B cell (primary cell): ENCODE results near the gene FAM177B. TPM values are rescaled to one million over a fixed set of nuclear protein-coding genes. Genes with fewer than 3 reads are reported as not detected.

Experiments
- ATAC-seq: fragments of 200-7000 bp; cut with Tn5 transposase; one replicate; pipeline ENCODE4 v1.10.0; 2021; ENCODE audit warnings: low read depth, mild to moderate bottlenecking, moderate number of reproducible peaks, moderate library complexity
- CTCF ChIA-PET: fragments of 350-600 bp; sonication (Branson Sonifier 250); formaldehyde crosslinking; loops from one replicate; lab custom pipeline; 2021; ENCODE audit warnings: antibody characterized with exemption, inconsistent platforms; lab: Charles Lee
- POLR2A ChIA-PET: fragments of 350-600 bp; sonication (Branson Sonifier 250); formaldehyde crosslinking; loops from one replicate; lab custom pipeline; 2021; ENCODE audit warnings: antibody characterized with exemption; lab: Charles Lee
- DNase-seq: peaks from one replicate; pipeline ENCODE4 v3.0.0; 2013
- H2AFZ ChIP-seq: 2 replicates; pipeline ENCODE4 v1.6.1; 2012; ENCODE audit warnings: mild to moderate bottlenecking, low read depth, low read length; ENCODE audit not compliant: insufficient read depth, poor library complexity, severe bottlenecking
- H3K27ac ChIP-seq, 2 donors: 1 replicate in 1 of 2; 2 replicates in 1 of 2; pipeline ENCODE4 v1.5.1; 2012 to 2013; ENCODE audit warnings: low read length in 2 of 2, mild to moderate bottlenecking in 2 of 2, moderate library complexity in 1 of 2
- H3K27me3 ChIP-seq, 4 experiments: fragments of 200-600 bp in 1 of 4; sonication (generic) in 1 of 4; replicated peaks in 1 of 4; 1 replicate in 2 of 4; 2 replicates in 2 of 4; pipeline versions ENCODE4 v1.6.1 to v1.7.0; 2013 to 2016; ENCODE audit warnings: low read length in 3 of 4, mild to moderate bottlenecking in 2 of 4, mixed read lengths in 1 of 4, moderate library complexity in 1 of 4; ENCODE audit not compliant: insufficient read depth in 4 of 4, control insufficient read depth in 3 of 4; ENCODE audit errors: control extremely low read depth in 1 of 4
- H3K36me3 ChIP-seq, 2 experiments: replicated peaks in 1 of 2; 1 replicate in 1 of 2; 2 replicates in 1 of 2; pipeline versions ENCODE4 v1.6.1 to v1.7.1; 2013; ENCODE audit warnings: low read length in 1 of 2; ENCODE audit not compliant: insufficient read depth in 2 of 2, control insufficient read depth in 1 of 2; ENCODE audit errors: control extremely low read depth in 1 of 2, extremely low read depth in 1 of 2
- H3K4me1 ChIP-seq, 2 donors: fragments of 200-600 bp in 1 of 2; sonication (generic) in 1 of 2; 1 replicate in 1 of 2; 2 replicates in 1 of 2; pipeline versions ENCODE4 v1.5.1 to v1.6.1; 2013 to 2017; ENCODE audit warnings: low read length in 2 of 2; ENCODE audit not compliant: control insufficient read depth in 2 of 2, insufficient read depth in 2 of 2
- H3K4me2 ChIP-seq: replicated peaks from 2 replicates; pipeline ENCODE3; 2012; ENCODE audit warnings: mild to moderate bottlenecking, low read depth, low read length; ENCODE audit not compliant: poor library complexity, severe bottlenecking
- H3K4me3 ChIP-seq, 5 experiments: fragments of 200-600 bp in 1 of 5; sonication (generic) in 1 of 5; 1 replicate in 3 of 5; 2 replicates in 2 of 5; pipeline versions ENCODE4 v1.5.1 to v1.7.0; 2011 to 2016; ENCODE audit warnings: low read length in 4 of 5, mild to moderate bottlenecking in 4 of 5, low read depth in 2 of 5, control low read depth in 1 of 5, moderate library complexity in 1 of 5; ENCODE audit not compliant: insufficient read depth in 1 of 5; ENCODE audit errors: control extremely low read depth in 1 of 5, extremely low read depth in 1 of 5
- H3K79me2 ChIP-seq: fragments of 200-600 bp; sonication (generic); one replicate; pipeline ENCODE4 v1.6.0; 2016; ENCODE audit warnings: low read length; ENCODE audit not compliant: control insufficient read depth, insufficient read depth
- H3K9ac ChIP-seq: fragments of 200-600 bp; sonication (generic); 2 replicates; pipeline ENCODE4 v1.6.1; 2017; ENCODE audit warnings: mild to moderate bottlenecking, low read length, moderate library complexity
- H3K9me3 ChIP-seq, 3 donors: one replicate each; pipeline versions ENCODE4 v1.6.1 to v1.7.1; 2013; ENCODE audit warnings: low read length in 2 of 3; ENCODE audit not compliant: control insufficient read depth in 2 of 3, insufficient read depth in 1 of 3; ENCODE audit errors: control extremely low read depth in 1 of 3
- H4K20me1 ChIP-seq: 2 replicates; pipeline ENCODE4 v1.6.0; 2012; ENCODE audit warnings: mild to moderate bottlenecking, low read length; ENCODE audit not compliant: insufficient read depth, control insufficient read depth, poor library complexity, severe bottlenecking
- H3K27ac Mint-ChIP-seq: one replicate; pipeline ENCODE4 v1.8.0; 2021; ENCODE audit warnings: mixed read lengths
- H3K27me3 Mint-ChIP-seq: one replicate; pipeline ENCODE4 v1.8.0; 2021; ENCODE audit warnings: mixed read lengths
- H3K4me1 Mint-ChIP-seq: one replicate; pipeline ENCODE4 v1.8.0; 2021; ENCODE audit warnings: mixed read lengths
- H3K4me3 Mint-ChIP-seq: one replicate; pipeline ENCODE4 v1.8.0; 2021; ENCODE audit warnings: mixed read lengths
- H3K9me3 Mint-ChIP-seq: one replicate; pipeline ENCODE4 v1.8.0; 2022; ENCODE audit warnings: mixed read lengths; ENCODE audit not compliant: insufficient read depth
- EZH2 ChIP-seq: IDR thresholded peaks from 2 replicates; pipeline ENCODE4 v1.6.1; 2012; ENCODE audit warnings: borderline replicate concordance, low read depth, mild to moderate bottlenecking, moderate library complexity, low read length; ENCODE audit not compliant: insufficient read depth, poor library complexity, severe bottlenecking
- WGBS: methylation state at CpG from one replicate; pipeline ENCODE4 v1.1.5; 2013; ENCODE audit warnings: missing lambda C conversion rate; ENCODE audit not compliant: insufficient coverage; 5-methylcytosine and 5-hydroxymethylcytosine counted together
- intact Hi-C: fragments of 100-400 bp; cut with micrococcal nuclease; formaldehyde crosslinking; loops from one replicate; pipeline ENCODE4 v1.10.0; 2022
- polyA plus RNA-seq: library from polyadenylated mRNA; depleted of rRNA; stranded (reverse); fragments of >200 nt; gene quantifications from 2 replicates; pipeline ENCODE4 v1.2.3, GENCODE V29; 2012
- total RNA-seq, 2 donors: library from RNA; stranded (reverse); fragments of 120-200 nt in 1 of 2; gene quantifications; 1 replicate in 1 of 2; 2 replicates in 1 of 2; pipeline versions ENCODE4 v1.2.3 to v1.2.4, GENCODE V29; 2013 to 2022
- TF ChIP-seq, protein P1 (sequence below): fragments of 200-600 bp; IDR thresholded peaks from one replicate; pipeline ENCODE4 v1.8.0; 2022; ENCODE audit warnings: antibody characterized with exemption, mild to moderate bottlenecking

Gene FAM177B
- total and polyA plus RNA-seq, 2 donors (not counting 1 experiment from before 2014, with no cell fraction given), result 12.8 to 19.9 TPM

GRCh38 chr1:222772996-222773379, 36.0 kb downstream of the FAM177B start:
- peaks cover 44% of the 10 kb centered on the region for H3K4me1 Mint-ChIP-seq
- no peak for TF ChIP-seq EZH2
- TF ChIP-seq, protein P1, sequence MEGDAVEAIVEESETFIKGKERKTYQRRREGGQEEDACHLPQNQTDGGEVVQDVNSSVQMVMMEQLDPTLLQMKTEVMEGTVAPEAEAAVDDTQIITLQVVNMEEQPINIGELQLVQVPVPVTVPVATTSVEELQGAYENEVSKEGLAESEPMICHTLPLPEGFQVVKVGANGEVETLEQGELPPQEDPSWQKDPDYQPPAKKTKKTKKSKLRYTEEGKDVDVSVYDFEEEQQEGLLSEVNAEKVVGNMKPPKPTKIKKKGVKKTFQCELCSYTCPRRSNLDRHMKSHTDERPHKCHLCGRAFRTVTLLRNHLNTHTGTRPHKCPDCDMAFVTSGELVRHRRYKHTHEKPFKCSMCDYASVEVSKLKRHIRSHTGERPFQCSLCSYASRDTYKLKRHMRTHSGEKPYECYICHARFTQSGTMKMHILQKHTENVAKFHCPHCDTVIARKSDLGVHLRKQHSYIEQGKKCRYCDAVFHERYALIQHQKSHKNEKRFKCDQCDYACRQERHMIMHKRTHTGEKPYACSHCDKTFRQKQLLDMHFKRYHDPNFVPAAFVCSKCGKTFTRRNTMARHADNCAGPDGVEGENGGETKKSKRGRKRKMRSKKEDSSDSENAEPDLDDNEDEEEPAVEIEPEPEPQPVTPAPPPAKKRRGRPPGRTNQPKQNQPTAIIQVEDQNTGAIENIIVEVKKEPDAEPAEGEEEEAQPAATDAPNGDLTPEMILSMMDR, result no peak
- peak overlapping the region; percentile 62 for H3K4me2 ChIP-seq
- peak overlapping the region; percentile 61 for H3K4me3 Mint-ChIP-seq
- CTCF ChIA-PET, result interaction anchor here (0.8 to 3.7 kb wide), 12 partner anchors 16 to 318 kb away, joined by 3 to 31 read pairs (median 6); partner anchors contain the start of gene FAM177B
- no peaks in the 10 kb centered on the region for H3K27me3 ChIP-seq
- peak; percentile 82 for DNase-seq
- intact Hi-C loops, result loop anchor here (1.0 to 2.0 kb wide), 6 partner anchors 22 to 60 kb away; partner anchors contain the start of gene DISP1
- H3K9me3 Mint-ChIP-seq, result peaks cover 8% of the 10 kb centered on the region
- H3K27ac ChIP-seq, result peak overlapping the region; percentile 84 to 85
- H3K79me2 ChIP-seq, result peaks cover 4% of the 10 kb centered on the region
- H3K9me3 ChIP-seq, result peaks cover 3 to 16% (median 10%) of the 10 kb centered on the region in 3 donors
- H4K20me1 ChIP-seq, result no peaks in the 10 kb centered on the region
- H3K9ac ChIP-seq, result peak overlapping the region; percentile 19
- peak overlapping the region; percentile 12 for H2AFZ ChIP-seq
- peaks cover 6% of the 10 kb centered on the region in 2 experiments for H3K36me3 ChIP-seq
- peak overlapping the region; percentile 91 for H3K27ac Mint-ChIP-seq
- ATAC-seq, result peak; percentile 78
- POLR2A ChIA-PET, result interaction anchor here (0.6 to 4.7 kb wide), 8 partner anchors 15 to 362 kb away, joined by 3 to 19 read pairs (median 4); partner anchors contain the start of genes AIDA and BROX
- H3K4me1 ChIP-seq, result peaks cover 36 to 39% of the 10 kb centered on the region in 2 donors
- H3K4me3 ChIP-seq, result peak overlapping the region in 1 of 5 experiments; percentile 17
- no peaks in the 10 kb centered on the region for H3K27me3 Mint-ChIP-seq
- WGBS, result no CpG with 5 or more reads among the region's 4 CpGs

GRCh38 chr1:222777463-222777862, 40.5 kb downstream of the FAM177B start:
- ChIA-PET CTCF (interaction anchor here (0.6 to 1.4 kb wide), 7 partner anchors 10 to 312 kb away, joined by 3 to 7 read pairs (median 5); no protein-coding TSS in a partner anchor), POLR2A (no interaction called here)
- no peaks in the 10 kb centered on the region for H4K20me1 ChIP-seq
- H3K4me3 ChIP-seq, result no peak overlapping the region
- no peaks in the 10 kb centered on the region for H3K27me3 Mint-ChIP-seq
- no peak overlapping the region for H3K27ac ChIP-seq
- no peaks in the 10 kb centered on the region for H3K79me2 ChIP-seq
- H3K9me3 ChIP-seq, result peaks cover 0 to 1% (median 0%) of the 10 kb centered on the region in 3 donors
- no peaks in the 10 kb centered on the region for H3K36me3 ChIP-seq
- H2AFZ ChIP-seq, result no peak overlapping the region
- DNase-seq, result no peak
- no peak overlapping the region for H3K4me2 ChIP-seq
- ATAC-seq, result no peak
- TF ChIP-seq EZH2, result no peak
- TF ChIP-seq, protein P1, result no peak
- intact Hi-C loops, result no loop called here
- no peaks in the 10 kb centered on the region for H3K27me3 ChIP-seq
- peaks cover 27% of the 10 kb centered on the region for H3K4me1 Mint-ChIP-seq
- H3K4me3 Mint-ChIP-seq, result no peak overlapping the region
- WGBS, result no CpG with 5 or more reads among the region's 1 CpG
- peaks cover 4% of the 10 kb centered on the region for H3K9me3 Mint-ChIP-seq
- H3K4me1 ChIP-seq, result peaks cover 20 to 23% of the 10 kb centered on the region in 2 donors
- no peak overlapping the region for H3K9ac ChIP-seq
- no peak overlapping the region for H3K27ac Mint-ChIP-seq
